Measurements from ENCODE around the gene DDO. TPM values are rescaled to one million over a fixed set of nuclear protein-coding genes. Genes with fewer than 3 reads are reported as not detected.

The DDO gene
- total and polyA plus RNA-seq, 2 of the 4 experiments (the other 2 are of a cell fraction): 0.15 to 0.18 TPM

DNA sequence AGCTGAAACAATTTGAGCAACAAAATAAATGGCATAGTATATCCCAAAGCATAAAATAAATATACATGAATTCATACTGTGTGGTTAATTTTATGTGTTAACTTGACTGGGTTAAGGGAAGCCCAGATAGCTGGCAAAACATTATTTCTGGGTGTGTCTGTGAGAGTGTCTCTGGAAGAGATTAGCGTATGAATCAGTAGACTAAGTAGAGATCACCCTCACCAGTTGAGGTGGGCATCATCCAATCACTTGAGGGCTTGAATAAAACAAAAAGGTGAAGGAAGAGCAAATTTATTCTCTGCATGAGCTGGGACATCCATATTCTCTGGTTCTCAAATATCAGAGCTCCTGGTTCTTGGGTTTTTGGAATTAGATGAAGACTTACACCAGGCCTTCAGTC lies 43.1 kb upstream of the DDO start:
- Histone ChIP-seq H3K4ac (ENCODE audit: low read depth, low read length) (no peak overlapping the region), H2AK5ac (ENCODE audit: low read depth, low read length) (no peak overlapping the region), H3K27me3 (ENCODE audit: control insufficient read depth, insufficient read depth, low read length) (peaks cover 7% of the 10 kb centered on the region), H3K27ac (ENCODE audit: insufficient read depth, low read length) (no peak overlapping the region), H3K79me1 (ENCODE audit: low read depth in 1 of 2, low read length in 2 of 2) (no peaks in the 10 kb centered on the region), H3K9me1 (ENCODE audit: insufficient read depth, low read length) (no peaks in the 10 kb centered on the region; the same call in 1 of the 2 replicates), H3K4me3 (ENCODE audit: insufficient read depth, low read depth, low read length) (no peak overlapping the region), H3K18ac (ENCODE audit: low read depth, low read length) (no peak overlapping the region), H4K91ac (ENCODE audit: insufficient read depth, low read depth, low read length) (no peak overlapping the region), H2BK15ac (ENCODE audit: low read depth, low read length) (no peak overlapping the region), H3K9me3 (ENCODE audit: control insufficient read depth, insufficient read depth, low read length) (no peaks in the 10 kb centered on the region), H3K36me3 (ENCODE audit: control insufficient read depth, insufficient read depth, low read length) (no peaks in the 10 kb centered on the region), H4K8ac (ENCODE audit: low read depth in 2 of 2, low read length in 2 of 2) (no peak overlapping the region), H3K9ac (ENCODE audit: low read depth, low read length) (no peak overlapping the region), H3K23ac (ENCODE audit: low read depth, low read length) (no peak overlapping the region), H2AK9ac (replicated peaks; ENCODE audit: low read depth, low read length, poor library complexity) (no peak overlapping the region), H2BK20ac (ENCODE audit: low read depth, low read length) (no peak overlapping the region), H2AFZ (replicated peaks; ENCODE audit: low read length, poor library complexity) (no peak overlapping the region), H4K20me1 (ENCODE audit: insufficient read depth, low read length) (no peaks in the 10 kb centered on the region), H2BK120ac (ENCODE audit: low read depth, low read length) (no peak overlapping the region), H3K14ac (replicated peaks; ENCODE audit: low read depth, low read length) (no peak overlapping the region), H3K56ac (ENCODE audit: extremely low read depth, insufficient read depth, low read length) (no peak overlapping the region), H3K4me1 (ENCODE audit: control insufficient read depth, insufficient read depth, low read length) (no peaks in the 10 kb centered on the region), H4K5ac (ENCODE audit: low read depth, low read length) (no peak overlapping the region), H3K4me2 (ENCODE audit: low read depth, low read length) (no peak overlapping the region), H2BK5ac (ENCODE audit: low read depth, low read length, poor library complexity, severe bottlenecking) (no peak overlapping the region)
- ChIA-PET POLR2A (ENCODE audit: unreplicated experiment) (no interaction called here), CTCF (interaction anchor here (0.6 kb wide), 1 partner anchor 88 kb away, joined by 3 read pairs; no protein-coding TSS in a partner anchor)
- DNase-seq: no peak
- no CpG with 5 or more reads among the region's 1 CpG for WGBS, 2 experiments (ENCODE audit: extremely low coverage in 2 of 2, insufficient read length in 1 of 2)
- intact Hi-C loops (cut with micrococcal nuclease): no loop called here
- dilution Hi-C loops (cut with HindIII; ENCODE audit: low sequenced_read_pairs, unreplicated experiment): no loop called here
- TF ChIP-seq RFX5 (IDR thresholded peaks at IDR 0.05; ENCODE audit: low read depth, low read length) (no peak), SMC3 (IDR thresholded peaks at IDR 0.05; ENCODE audit: low read depth, low read length) (no peak), RCOR1 (IDR thresholded peaks at IDR 0.05; ENCODE audit: insufficient replicate concordance, low read length) (no peak), MAFK (IDR thresholded peaks at IDR 0.05; ENCODE audit: low read depth, low read length) (no peak), POLR2A (IDR thresholded peaks at IDR 0.05; ENCODE audit: low read depth, low read length) (no peak), FOS (IDR thresholded peaks at IDR 0.05; ENCODE audit: low read depth, low read length) (no peak), NFE2L2 (IDR thresholded peaks at IDR 0.05; ENCODE audit: low read depth, low read length) (no peak), MAZ (IDR thresholded peaks at IDR 0.05; ENCODE audit: borderline replicate concordance, low read depth, low read length) (no peak), CHD1 (IDR thresholded peaks at IDR 0.05; ENCODE audit: low read depth, low read length) (no peak), CEBPB (IDR thresholded peaks at IDR 0.05; ENCODE audit: low read depth, low read length) (no peak)
- TF ChIP-seq, protein P1, sequence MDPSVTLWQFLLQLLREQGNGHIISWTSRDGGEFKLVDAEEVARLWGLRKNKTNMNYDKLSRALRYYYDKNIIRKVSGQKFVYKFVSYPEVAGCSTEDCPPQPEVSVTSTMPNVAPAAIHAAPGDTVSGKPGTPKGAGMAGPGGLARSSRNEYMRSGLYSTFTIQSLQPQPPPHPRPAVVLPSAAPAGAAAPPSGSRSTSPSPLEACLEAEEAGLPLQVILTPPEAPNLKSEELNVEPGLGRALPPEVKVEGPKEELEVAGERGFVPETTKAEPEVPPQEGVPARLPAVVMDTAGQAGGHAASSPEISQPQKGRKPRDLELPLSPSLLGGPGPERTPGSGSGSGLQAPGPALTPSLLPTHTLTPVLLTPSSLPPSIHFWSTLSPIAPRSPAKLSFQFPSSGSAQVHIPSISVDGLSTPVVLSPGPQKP (IDR thresholded peaks at IDR 0.05; ENCODE audit: borderline replicate concordance, low read depth, low read length): no peak
- TF ChIP-seq, protein P2, sequence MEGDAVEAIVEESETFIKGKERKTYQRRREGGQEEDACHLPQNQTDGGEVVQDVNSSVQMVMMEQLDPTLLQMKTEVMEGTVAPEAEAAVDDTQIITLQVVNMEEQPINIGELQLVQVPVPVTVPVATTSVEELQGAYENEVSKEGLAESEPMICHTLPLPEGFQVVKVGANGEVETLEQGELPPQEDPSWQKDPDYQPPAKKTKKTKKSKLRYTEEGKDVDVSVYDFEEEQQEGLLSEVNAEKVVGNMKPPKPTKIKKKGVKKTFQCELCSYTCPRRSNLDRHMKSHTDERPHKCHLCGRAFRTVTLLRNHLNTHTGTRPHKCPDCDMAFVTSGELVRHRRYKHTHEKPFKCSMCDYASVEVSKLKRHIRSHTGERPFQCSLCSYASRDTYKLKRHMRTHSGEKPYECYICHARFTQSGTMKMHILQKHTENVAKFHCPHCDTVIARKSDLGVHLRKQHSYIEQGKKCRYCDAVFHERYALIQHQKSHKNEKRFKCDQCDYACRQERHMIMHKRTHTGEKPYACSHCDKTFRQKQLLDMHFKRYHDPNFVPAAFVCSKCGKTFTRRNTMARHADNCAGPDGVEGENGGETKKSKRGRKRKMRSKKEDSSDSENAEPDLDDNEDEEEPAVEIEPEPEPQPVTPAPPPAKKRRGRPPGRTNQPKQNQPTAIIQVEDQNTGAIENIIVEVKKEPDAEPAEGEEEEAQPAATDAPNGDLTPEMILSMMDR (conservative IDR thresholded peaks at IDR 0.05; ENCODE audit: low read depth, low read length): no peak
- in situ Hi-C loops (cut with MboI; ENCODE audit: low sequenced_read_pairs): no loop called here
- ATAC-seq (ENCODE audit: low read depth): no peak
- no TSS peak for BruUV-seq (replicated peaks)
